Activated T-cell treated with anti-CD3 and anti-CD28 coated beads for 24 hours (primary cell): ENCODE results near the gene XDH.

Experiments used
- DNase-seq: peaks from one replicate; pipeline ENCODE4 v3.0.0-alpha.2; 2020; ENCODE audit warnings: low read depth

Gene XDH

GRCh38 chr2:31329081-31329625 is 85.4 kb downstream of the XDH start:
- DNase-seq: no peak

- DNase-seq: no peak
Observed at GRCh38 chr2:31328026-31328425, 86.5 kb downstream of the XDH start.

GRCh38 chr2:31327505-31327904 is 87.0 kb downstream of the XDH start:
- no peak for DNase-seq

GRCh38 chr2:31324016-31324633 is 90.4 kb downstream of the XDH start:
- DNase-seq: no peak

- no peak for DNase-seq
Observed at GRCh38 chr2:31322371-31322770, 92.2 kb downstream of the XDH start.

GRCh38 chr2:31319406-31320175 is 95.0 kb downstream of the XDH start:
- no peak for DNase-seq

GRCh38 chr2:31318361-31319336 is 95.9 kb downstream of the XDH start:
- DNase-seq: no peak

- DNase-seq: no peak
Observed at GRCh38 chr2:31317396-31317795, 97.1 kb downstream of the XDH start.

GRCh38 chr2:31314761-31315160 is 99.8 kb downstream of the XDH start:
- no peak for DNase-seq

GRCh38 chr2:31312898-31313297 is 101.6 kb downstream of the XDH start:
- no peak for DNase-seq

- DNase-seq: no peak
Observed at GRCh38 chr2:31304816-31305215, 109.7 kb downstream of the XDH start.

- no peak for DNase-seq
Observed at GRCh38 chr2:31302940-31303563, 111.5 kb downstream of the XDH start.

- no peak for DNase-seq
Observed at GRCh38 chr2:31300309-31300708, 114.2 kb downstream of the XDH start.

GRCh38 chr2:31299547-31299946 is 115.0 kb downstream of the XDH start:
- DNase-seq: no peak

- DNase-seq: no peak
Observed at GRCh38 chr2:31297751-31298150, 116.8 kb downstream of the XDH start.

GRCh38 chr2:31296641-31297287 is 117.8 kb downstream of the XDH start:
- DNase-seq: no peak

GRCh38 chr2:31294196-31294595 is 120.3 kb downstream of the XDH start:
- DNase-seq: no peak

- DNase-seq: no peak
Observed at GRCh38 chr2:31287654-31288053, 126.9 kb downstream of the XDH start.

GRCh38 chr2:31286961-31287550 is 127.5 kb downstream of the XDH start:
- DNase-seq: no peak

GRCh38 chr2:31286230-31286629 is 128.3 kb downstream of the XDH start:
- DNase-seq: no peak
